Body of pancreas (tissue), 4 donors: ENCODE measurements around the gene IKBKE. TPM values are rescaled to one million over a fixed set of nuclear protein-coding genes. Genes with fewer than 3 reads are reported as not detected.

ENCODE experiments used
- ATAC-seq: fragments of 150-250 bp; one replicate; pipeline ENCODE4 v1.9.1; 2016
- DNase-seq, 4 donors: peaks; one replicate each; pipeline ENCODE4 v3.0.0-alpha.2; 2019
- H3K27ac ChIP-seq, 4 donors: fragments of 200-600 bp; sonication (generic); 1 replicate in 3 of 4; 2 replicates in 1 of 4; pipeline versions ENCODE4 v1.5.1 to v1.6.1; 2016 to 2019; ENCODE audit warnings: mild to moderate bottlenecking in 1 of 4, mixed read lengths in 1 of 4, moderate library complexity in 1 of 4
- H3K27me3 ChIP-seq, 2 donors: fragments of 200-600 bp; sonication (generic); one replicate each; pipeline ENCODE4 v1.6.0; 2016; ENCODE audit warnings: mild to moderate bottlenecking in 1 of 2
- H3K36me3 ChIP-seq, 2 donors: fragments of 200-600 bp; sonication (generic); replicated peaks in 1 of 2; 2 replicates each; pipeline ENCODE4 v1.5.1; 2016; ENCODE audit warnings: low read depth in 2 of 2; ENCODE audit not compliant: insufficient read depth in 1 of 2
- H3K4me1 ChIP-seq: fragments of 200-600 bp; sonication (generic); one replicate; pipeline ENCODE4 v1.6.0; 2016
- H3K4me3 ChIP-seq, 2 donors: fragments of 200-600 bp; sonication (generic); 1 replicate in 1 of 2; 2 replicates in 1 of 2; pipeline ENCODE4 v1.5.1; 2016 to 2019
- H3K9me3 ChIP-seq, 3 donors: fragments of 200-600 bp; sonication (generic); 1 replicate in 2 of 3; 2 replicates in 1 of 3; pipeline ENCODE4 v1.5.1; 2016
- CTCF ChIP-seq, 7 experiments: fragments of 450-650 bp in 4 of 7; fragments of 200-600 bp in 3 of 7; sonication (generic) in 3 of 7; IDR thresholded peaks; one replicate each; pipeline ENCODE4 v1.5.1; 2016 to 2019; ENCODE audit warnings: antibody characterized with exemption in 7 of 7
- POLR2A ChIP-seq, 3 donors: fragments of 450-650 bp; IDR thresholded peaks; one replicate each; pipeline ENCODE4 v1.6.1; 2016; ENCODE audit warnings: antibody characterized with exemption in 3 of 3, mild to moderate bottlenecking in 2 of 3
- WGBS, 2 donors: methylation state at CpG; one replicate each; pipeline ENCODE4 v1.1.5; 2017; 5-methylcytosine and 5-hydroxymethylcytosine counted together
- intact Hi-C: fragments of 100-400 bp; cut with DNase I; formaldehyde crosslinking; loops from one replicate; pipeline ENCODE4 v1.15.1; 2023
- total RNA-seq, 2 donors: library from RNA; depleted of rRNA; stranded (reverse); fragments of >200 nt; gene quantifications; one replicate each; pipeline ENCODE4 v1.1.0, GENCODE V29; 2016

IKBKE gene
- total RNA-seq, 2 donors from 2014 or later, result 5.4 to 10.2 TPM

GRCh38 chr1:206439205-206439604, 31.1 kb upstream of the IKBKE start:
- Histone ChIP-seq H3K27ac (no peak overlapping the region), H3K4me3 (no peak overlapping the region), H3K27me3 (no peaks in the 10 kb centered on the region), H3K4me1 (no peaks in the 10 kb centered on the region), H3K36me3 (no peaks in the 10 kb centered on the region), H3K9me3 (no peaks in the 10 kb centered on the region)
- intact Hi-C loops, result no loop called here
- 75 to 86% methylated on average over 2 of the region's 2 CpGs for WGBS, 2 donors
- ATAC-seq (no peak), DNase-seq (no peak)
- TF ChIP-seq CTCF (IDR thresholded peaks at IDR 0.05) (no peak), POLR2A (IDR thresholded peaks at IDR 0.05) (no peak)

DNA sequence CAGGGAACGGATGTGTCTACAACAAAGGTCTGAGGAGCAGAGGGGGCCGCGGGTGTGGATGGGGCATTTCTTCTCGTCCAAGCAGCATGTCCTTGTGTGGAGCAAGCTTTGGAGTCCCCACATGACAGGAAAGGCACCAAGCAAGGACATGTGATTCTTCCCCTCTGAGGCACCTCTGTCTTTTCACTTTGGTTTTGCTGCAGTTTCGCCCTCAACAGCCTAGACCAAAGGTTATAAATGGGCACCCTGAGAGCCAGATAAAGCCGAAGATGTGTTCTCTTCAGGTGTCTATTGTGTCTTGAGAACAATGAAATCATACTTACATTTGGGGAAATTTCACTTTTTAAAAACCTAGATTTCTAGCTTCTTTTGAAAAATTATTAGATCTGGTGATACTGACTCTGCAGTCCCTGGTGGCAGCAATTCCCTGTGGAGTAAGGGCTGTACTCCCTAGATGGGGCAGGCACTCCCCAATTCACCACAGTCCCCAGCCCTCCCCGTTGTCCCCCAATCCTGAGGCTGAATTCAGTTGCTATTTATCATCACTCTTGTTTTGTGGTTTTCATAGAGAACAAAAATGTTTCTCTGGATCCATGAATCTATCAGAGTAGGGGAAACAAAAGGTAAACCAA, 28.8 kb upstream of the IKBKE start:
- H3K27me3 ChIP-seq, result no peaks in the 10 kb centered on the region
- no peaks in the 10 kb centered on the region for H3K36me3 ChIP-seq
- H3K27ac ChIP-seq, result no peak overlapping the region
- intact Hi-C loops, result no loop called here
- H3K4me1 ChIP-seq, result peaks cover 11% of the 10 kb centered on the region
- TF ChIP-seq CTCF (IDR thresholded peaks at IDR 0.05) (no peak), POLR2A (IDR thresholded peaks at IDR 0.05) (no peak)
- no peaks in the 10 kb centered on the region for H3K9me3 ChIP-seq
- no peak for DNase-seq
- no peak for ATAC-seq
- no peak overlapping the region for H3K4me3 ChIP-seq
- WGBS, 2 donors, result 88 to 90% methylated on average over 7 of the region's 7 CpGs

DNA sequence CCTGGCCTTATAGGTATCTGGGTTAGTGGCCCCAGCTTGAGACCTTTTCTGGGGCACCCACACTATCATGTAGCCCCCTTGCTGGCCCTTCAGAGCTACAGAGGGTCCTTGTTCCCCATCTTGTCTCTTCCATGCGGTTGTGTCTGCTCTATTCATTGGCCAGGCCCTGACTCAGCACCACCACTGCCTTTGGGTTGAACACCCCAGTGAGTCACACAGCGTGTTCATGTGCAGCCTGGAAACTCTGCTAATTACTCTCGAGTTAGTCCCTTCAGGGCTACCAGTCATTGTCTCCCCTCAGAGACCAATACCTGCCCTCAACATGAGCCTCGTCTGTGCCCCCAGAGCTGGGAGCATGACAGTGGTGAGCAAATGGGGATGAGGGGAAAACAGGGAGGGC, 28.2 kb upstream of the IKBKE start:
- DNase-seq (no peak), ATAC-seq (no peak)
- peaks cover 11% of the 10 kb centered on the region for H3K4me1 ChIP-seq
- H3K9me3 ChIP-seq, result no peaks in the 10 kb centered on the region
- TF ChIP-seq POLR2A (IDR thresholded peaks at IDR 0.05) (no peak), CTCF (IDR thresholded peaks at IDR 0.05) (no peak)
- no peaks in the 10 kb centered on the region for H3K27me3 ChIP-seq
- intact Hi-C loops, result no loop called here
- H3K4me3 ChIP-seq, result no peak overlapping the region
- no peak overlapping the region for H3K27ac ChIP-seq
- WGBS, 2 donors, result 67 to 89% methylated on average over 4 of the region's 4 CpGs
- no peaks in the 10 kb centered on the region for H3K36me3 ChIP-seq

GRCh38 chr1:206445116-206445515, 25.2 kb upstream of the IKBKE start:
- intact Hi-C loops, result no loop called here
- Histone ChIP-seq H3K36me3 (no peaks in the 10 kb centered on the region), H3K27ac (peak overlapping the region in 3 of 4 donors; percentile 16 to 35 (median 22)), H3K4me3 (no peak overlapping the region), H3K27me3 (no peaks in the 10 kb centered on the region), H3K4me1 (peaks cover 11% of the 10 kb centered on the region), H3K9me3 (no peaks in the 10 kb centered on the region)
- DNase-seq (peak; percentile 68 to 89 (median 80)), ATAC-seq (peak; percentile 92)
- TF ChIP-seq POLR2A (IDR thresholded peaks at IDR 0.05) (no peak), CTCF (IDR thresholded peaks at IDR 0.05) (no peak)
- WGBS, 2 donors, result 19 to 21% methylated on average over 4 of the region's 4 CpGs

DNA sequence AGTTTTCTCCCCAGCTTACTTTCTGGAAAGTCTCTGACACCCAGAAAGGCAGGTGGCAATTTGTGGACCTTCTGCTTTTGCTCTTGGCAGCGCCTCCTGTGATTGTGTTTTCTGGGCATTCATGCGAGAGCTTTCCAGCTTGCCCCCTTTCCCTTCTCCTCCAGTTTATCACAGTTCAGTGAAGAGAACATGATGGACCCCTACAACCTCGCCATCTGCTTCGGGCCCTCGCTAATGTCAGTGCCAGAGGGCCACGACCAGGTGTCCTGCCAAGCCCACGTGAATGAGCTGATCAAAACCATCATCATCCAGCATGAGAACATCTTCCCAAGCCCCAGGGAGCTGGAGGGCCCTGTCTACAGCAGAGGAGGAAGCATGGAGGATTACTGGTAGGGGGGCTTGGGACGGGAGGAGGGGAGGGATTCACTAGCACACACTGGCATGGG, 24.3 kb upstream of the IKBKE start:
- H3K27me3 ChIP-seq, result no peaks in the 10 kb centered on the region
- H3K9me3 ChIP-seq, result no peaks in the 10 kb centered on the region
- no peak for DNase-seq
- no peak overlapping the region for H3K4me3 ChIP-seq
- intact Hi-C loops, result no loop called here
- H3K36me3 ChIP-seq, result no peaks in the 10 kb centered on the region
- TF ChIP-seq POLR2A (IDR thresholded peaks at IDR 0.05), result no peak
- TF ChIP-seq CTCF (IDR thresholded peaks at IDR 0.05), result no peak
- 90 to 93% methylated on average over 8 of the region's 8 CpGs for WGBS, 2 donors
- no peak for ATAC-seq
- H3K27ac ChIP-seq, result peak overlapping the region in 1 of 4 donors; percentile 6
- peaks cover 11% of the 10 kb centered on the region for H3K4me1 ChIP-seq
